ENCODE measurements around the gene PLEKHB2. TPM values are rescaled to one million over a fixed set of nuclear protein-coding genes. Genes with fewer than 3 reads are reported as not detected.
A peak's percentile ranks its signal among the peaks of the same experiment; 100 is the strongest.

PLEKHB2 gene
- total and polyA plus RNA-seq, 2 donors (not counting 1 experiment from before 2014, with no cell fraction given), result 16.3 to 39.5 TPM

GRCh38 chr2:131093696-131094462 is 11.3 kb upstream of the PLEKHB2 start:
- H3K9ac ChIP-seq (ENCODE audit: low read length), result peak overlapping the region; percentile 97
- peaks cover 48% of the 10 kb centered on the region for H3K79me2 ChIP-seq (ENCODE audit: control insufficient read depth, insufficient read depth, low read length)
- H3K4me1 ChIP-seq (ENCODE audit: control insufficient read depth in 2 of 2, insufficient read depth in 2 of 2, low read length in 2 of 2), result peaks cover 7 to 16% of the 10 kb centered on the region in 2 donors
- TF ChIP-seq CTCF (IDR thresholded peaks at IDR 0.05), result no peak
- TF ChIP-seq EZH2 (IDR thresholded peaks at IDR 0.05; ENCODE audit: borderline replicate concordance, insufficient read depth, low read depth, low read length, poor library complexity, severe bottlenecking), result no peak
- Mint-ChIP-seq H3K4me1 (peaks cover 16% of the 10 kb centered on the region), H3K9me3 (ENCODE audit: insufficient read depth) (no peaks in the 10 kb centered on the region), H3K27me3 (no peaks in the 10 kb centered on the region), H3K27ac (peak overlapping the region; percentile 93), H3K4me3 (peak overlapping the region; percentile 94)
- DNase-seq (no peak), ATAC-seq (ENCODE audit: low read depth) (peak; percentile 73)
- POLR2A ChIA-PET, result interaction anchor here (0.6 to 3.3 kb wide), 5 partner anchors 11 to 752 kb away, joined by 3 to 37 read pairs (median 5); partner anchors contain the start of genes IMP4 and PLEKHB2
- peak overlapping the region; percentile 71 to 92 for H3K27ac ChIP-seq (ENCODE audit: low read length in 2 of 2)
- intact Hi-C loops (cut with micrococcal nuclease), result loop anchor here (1.0 to 5.0 kb wide), 4 partner anchors 10 to 588 kb away; partner anchors contain the start of gene MZT2A
- peaks cover 18% of the 10 kb centered on the region for H4K20me1 ChIP-seq (ENCODE audit: control insufficient read depth, insufficient read depth, low read length, poor library complexity, severe bottlenecking)
- H3K36me3 ChIP-seq (replicated peaks in 1 of 2; ENCODE audit: control extremely low read depth in 1 of 2, control insufficient read depth in 1 of 2, extremely low read depth in 1 of 2, insufficient read depth in 2 of 2, low read length in 1 of 2), result peaks cover 0 to 2% of the 10 kb centered on the region in 2 experiments
- 13% methylated on average over 32 of the region's 37 CpGs for WGBS (ENCODE audit: insufficient coverage)
- H3K4me3 ChIP-seq (ENCODE audit: control extremely low read depth in 1 of 5, extremely low read depth in 1 of 5, insufficient read depth in 1 of 5, low read depth in 2 of 5, low read length in 4 of 5), result peak overlapping the region; percentile 67 to 99 (median 80)
- peak overlapping the region; percentile 91 for H3K4me2 ChIP-seq (replicated peaks; ENCODE audit: low read depth, low read length, poor library complexity, severe bottlenecking)
- CTCF ChIA-PET, result interaction anchor here (1.0 to 3.7 kb wide), 3 partner anchors 9 to 296 kb away, joined by 4 to 26 read pairs (median 5); partner anchors contain the start of gene PLEKHB2
- no peaks in the 10 kb centered on the region for H3K27me3 ChIP-seq (replicated peaks in 1 of 4; ENCODE audit: control extremely low read depth in 1 of 4, control insufficient read depth in 3 of 4, insufficient read depth in 4 of 4, low read length in 3 of 4)
- H3K9me3 ChIP-seq (ENCODE audit: control extremely low read depth in 1 of 3, control insufficient read depth in 2 of 3, insufficient read depth in 1 of 3, low read length in 2 of 3), result no peaks in the 10 kb centered on the region
- H2AFZ ChIP-seq (ENCODE audit: insufficient read depth, low read depth, low read length, poor library complexity, severe bottlenecking), result peak overlapping the region; percentile 95

Measured in B cell (primary cell).